AG04449 (cell line): Measurements from ENCODE around the gene SLC16A3.

Source experiments
- CTCF ChIA-PET: fragments of 350-600 bp; formaldehyde crosslinking; extraction: SDS; loops from one replicate; lab custom pipeline; 2021; ENCODE audit warnings: antibody characterized with exemption; lab: Yijun Ruan, JAX
- POLR2A ChIA-PET: fragments of 400-600, 350-600 bp; formaldehyde crosslinking; extraction: SDS; loops from one replicate; lab custom pipeline; 2020; ENCODE audit warnings: antibody characterized with exemption, inconsistent platforms; lab: Yijun Ruan, JAX
- DNase-seq: peaks from one replicate; pipeline ENCODE4 v3.0.0-alpha.2; 2010; ENCODE audit warnings: low read depth, low spot score
- H3K4me3 ChIP-seq: 2 replicates; pipeline ENCODE4 v1.5.1; 2011; ENCODE audit warnings: low read depth, mild to moderate bottlenecking, control low read depth, low read length
- TF ChIP-seq, protein P1 (sequence below): IDR thresholded peaks from one replicate; pipeline ENCODE4 v1.5.1; 2011; ENCODE audit warnings: mild to moderate bottlenecking, moderate library complexity, low read length, control low read depth, inconsistent platforms; ENCODE audit not compliant: insufficient read depth; ENCODE audit errors: missing control alignments

The SLC16A3 gene

GRCh38 chr17:82228842-82229697, at the start of gene SLC16A3:
Gene SLC16A3, plus strand, starts transcription at chr17:82229042. Its CDS starts 6,967 bp downstream, at chr17:82236009.
- ChIA-PET CTCF (interaction anchor here (1.5 to 3.7 kb wide), 3 partner anchors 10 to 199 kb away, joined by 4 to 18 read pairs (median 8); no protein-coding TSS in a partner anchor), POLR2A (interaction anchor here (0.6 to 4.6 kb wide), 20 partner anchors 10 to 302 kb away, joined by 3 to 101 read pairs (median 3); partner anchors contain the start of genes CCDC57, CENPX, FASN and LRRC45)
- H3K4me3 ChIP-seq: peak within 1 kb of the TSS; percentile 86
- TF ChIP-seq, protein P1, sequence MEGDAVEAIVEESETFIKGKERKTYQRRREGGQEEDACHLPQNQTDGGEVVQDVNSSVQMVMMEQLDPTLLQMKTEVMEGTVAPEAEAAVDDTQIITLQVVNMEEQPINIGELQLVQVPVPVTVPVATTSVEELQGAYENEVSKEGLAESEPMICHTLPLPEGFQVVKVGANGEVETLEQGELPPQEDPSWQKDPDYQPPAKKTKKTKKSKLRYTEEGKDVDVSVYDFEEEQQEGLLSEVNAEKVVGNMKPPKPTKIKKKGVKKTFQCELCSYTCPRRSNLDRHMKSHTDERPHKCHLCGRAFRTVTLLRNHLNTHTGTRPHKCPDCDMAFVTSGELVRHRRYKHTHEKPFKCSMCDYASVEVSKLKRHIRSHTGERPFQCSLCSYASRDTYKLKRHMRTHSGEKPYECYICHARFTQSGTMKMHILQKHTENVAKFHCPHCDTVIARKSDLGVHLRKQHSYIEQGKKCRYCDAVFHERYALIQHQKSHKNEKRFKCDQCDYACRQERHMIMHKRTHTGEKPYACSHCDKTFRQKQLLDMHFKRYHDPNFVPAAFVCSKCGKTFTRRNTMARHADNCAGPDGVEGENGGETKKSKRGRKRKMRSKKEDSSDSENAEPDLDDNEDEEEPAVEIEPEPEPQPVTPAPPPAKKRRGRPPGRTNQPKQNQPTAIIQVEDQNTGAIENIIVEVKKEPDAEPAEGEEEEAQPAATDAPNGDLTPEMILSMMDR: no peak
- DNase-seq: no peak

DNA sequence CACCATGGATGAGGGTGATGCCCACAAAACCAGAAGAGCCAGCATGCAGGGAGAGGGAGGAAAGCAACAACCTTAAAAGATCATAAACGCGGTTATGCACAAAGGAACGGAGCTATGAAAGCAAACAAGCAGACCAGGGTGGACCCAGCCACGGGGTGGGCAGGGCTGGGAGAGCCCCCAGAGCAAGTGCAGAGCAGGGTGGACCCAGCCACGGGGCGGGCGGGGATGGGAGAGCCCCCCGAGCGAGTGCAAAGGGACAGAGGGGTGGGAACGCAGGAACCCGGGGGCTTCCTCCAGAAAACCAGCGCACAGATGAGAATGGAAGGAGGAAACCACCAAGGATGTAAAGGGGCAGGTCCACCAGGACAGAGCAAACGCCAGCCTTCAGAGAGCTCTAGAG, 49.4 kb upstream of the SLC16A3 start:
- no peak overlapping the region for H3K4me3 ChIP-seq
- DNase-seq: no peak
- TF ChIP-seq, protein P1: no peak
- ChIA-PET POLR2A (no interaction called here), CTCF (no interaction called here)

- H3K4me3 ChIP-seq: no peak overlapping the region
- CTCF ChIA-PET: no interaction called here
- POLR2A ChIA-PET: no interaction called here
- TF ChIP-seq, protein P1: no peak
- no peak for DNase-seq
Measured at GRCh38 chr17:82179946-82180475, 48.8 kb upstream of the SLC16A3 start.

DNA sequence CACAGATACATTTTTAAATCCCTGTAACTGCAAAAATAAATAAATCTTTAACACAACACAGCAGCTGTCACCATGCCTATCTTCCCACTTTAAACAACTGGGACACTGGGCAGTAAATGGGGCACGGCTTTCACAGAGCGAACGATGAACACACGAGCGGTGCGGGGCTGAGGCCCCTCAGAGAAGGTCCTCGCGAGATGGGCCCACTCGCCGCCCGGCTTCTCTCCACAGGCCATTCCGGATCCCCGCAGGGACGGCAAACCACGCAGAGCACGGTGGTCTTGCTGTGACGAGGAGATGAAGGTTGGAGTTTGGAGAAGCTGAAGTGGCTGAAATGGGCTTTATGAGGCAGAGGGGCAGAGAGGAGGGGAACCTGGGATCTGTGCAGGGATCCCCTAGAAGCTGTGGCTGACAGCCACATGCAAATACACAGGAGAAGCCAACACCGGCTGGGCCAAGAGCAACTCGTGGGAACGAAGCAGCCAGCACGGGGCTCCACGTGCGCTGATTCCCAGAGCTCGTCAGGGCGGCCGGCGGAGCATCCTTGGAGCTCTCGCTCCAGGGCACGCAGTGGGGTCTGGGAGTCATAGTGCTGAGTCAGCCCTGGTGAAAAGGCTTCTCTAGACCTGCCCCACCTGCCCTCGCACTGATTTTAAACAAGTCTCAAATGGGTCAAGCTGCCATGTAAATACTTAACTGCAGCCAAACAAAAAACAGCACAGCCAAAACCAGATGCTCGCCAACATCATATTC, 47.9 kb upstream of the SLC16A3 start:
- DNase-seq: no peak
- TF ChIP-seq, protein P1: no peak
- no peak overlapping the region for H3K4me3 ChIP-seq
- POLR2A ChIA-PET: no interaction called here
- CTCF ChIA-PET: interaction anchor here (0.8 to 1.0 kb wide), 2 partner anchors 25 to 27 kb away, joined by 4 to 5 read pairs; no protein-coding TSS in a partner anchor

- DNase-seq: no peak
- ChIA-PET CTCF (interaction anchor here (2.4 kb wide), 1 partner anchor 21 kb away, joined by 15 read pairs; no protein-coding TSS in a partner anchor), POLR2A (no interaction called here)
- TF ChIP-seq, protein P1: no peak
- no peak overlapping the region for H3K4me3 ChIP-seq
Measured at GRCh38 chr17:82184761-82185160, 44.1 kb upstream of the SLC16A3 start.
